PC-9 (cell line): ENCODE data around the gene PDP2. TPM values are rescaled to one million over a fixed set of nuclear protein-coding genes. Genes with fewer than 3 reads are reported as not detected.
A peak's percentile ranks its signal among the peaks of the same experiment; 100 is the strongest.

ENCODE experiments used
- BruUV-seq: library from RNA; stranded (reverse); fragments of 400-500 nt; replicated peaks from 2 replicates; lab custom pipeline; 2021; lab: Mats Ljungman, UMichigan
- CTCF ChIA-PET: fragments of 300-600 bp; sonication (Branson Sonifier 250); formaldehyde crosslinking; loops from one replicate; lab custom pipeline; 2022; ENCODE audit warnings: antibody characterized with exemption; lab: Charles Lee
- POLR2A ChIA-PET: fragments of 300-600 bp; sonication (Branson Sonifier 250); formaldehyde crosslinking; loops from one replicate; lab custom pipeline; 2022; ENCODE audit warnings: antibody characterized with exemption; ENCODE audit not compliant: unreplicated experiment; lab: Charles Lee
- DNase-seq, 2 experiments: peaks; one replicate each; pipeline versions ENCODE4 v3.0.0 to v3.0.0-alpha.2; 2015 to 2022; ENCODE audit warnings: mixed read lengths in 1 of 2
- H2AFZ ChIP-seq: fragments of 200-600 bp; sonication (generic); 2 replicates; pipeline ENCODE4 v1.8.1; 2017; ENCODE audit warnings: antibody characterized with exemption
- H3F3A ChIP-seq: fragments of 200-600 bp; sonication (generic); 2 replicates; pipeline ENCODE4 v1.8.1; 2017; ENCODE audit warnings: antibody characterized with exemption, mild to moderate bottlenecking, low read depth; ENCODE audit not compliant: insufficient read depth
- H3K27ac ChIP-seq: fragments of 200-600 bp; sonication (generic); 2 replicates; pipeline ENCODE4 v1.6.1; 2016; ENCODE audit warnings: mixed run types
- H3K27me3 ChIP-seq: fragments of 200-600 bp; sonication (generic); 2 replicates; pipeline ENCODE4 v1.6.1; 2016; ENCODE audit warnings: low read depth, mixed run types; ENCODE audit not compliant: insufficient read depth
- H3K36me3 ChIP-seq: fragments of 200-600 bp; sonication (generic); 2 replicates; pipeline ENCODE4 v1.6.1; 2016; ENCODE audit warnings: low read depth, mixed run types
- H3K4me1 ChIP-seq: fragments of 200-600 bp; sonication (generic); replicated peaks from 2 replicates; pipeline ENCODE4 v1.6.1; 2016; ENCODE audit warnings: mixed run types; ENCODE audit not compliant: insufficient read depth
- H3K4me2 ChIP-seq: fragments of 200-600 bp; sonication (generic); 2 replicates; pipeline ENCODE4 v1.6.1; 2017; ENCODE audit warnings: mixed run types
- H3K4me3 ChIP-seq: fragments of 200-600 bp; sonication (generic); 2 replicates; pipeline ENCODE4 v1.6.1; 2016; ENCODE audit warnings: mixed run types
- H3K79me2 ChIP-seq: fragments of 200-600 bp; sonication (generic); 2 replicates; pipeline ENCODE4 v1.6.1; 2017; ENCODE audit warnings: low read depth, mixed run types
- H3K9me2 ChIP-seq: fragments of 200-600 bp; sonication (generic); 2 replicates; pipeline ENCODE4 v1.8.1; 2017; ENCODE audit warnings: mild to moderate bottlenecking; ENCODE audit not compliant: insufficient read depth
- H3K9me3 ChIP-seq: fragments of 200-600 bp; sonication (generic); 2 replicates; pipeline ENCODE4 v1.8.1; 2016; ENCODE audit warnings: low read depth; ENCODE audit not compliant: insufficient read depth
- H4K20me1 ChIP-seq: fragments of 200-600 bp; sonication (generic); 2 replicates; pipeline ENCODE4 v1.8.1; 2017; ENCODE audit not compliant: insufficient read depth
- EZH2 ChIP-seq: fragments of 200-600 bp; sonication (generic); IDR thresholded peaks from 2 replicates; pipeline ENCODE4 v1.8.0; 2017; ENCODE audit warnings: antibody characterized with exemption, low read depth
- intact Hi-C: fragments of 100-400 bp; cut with micrococcal nuclease; formaldehyde crosslinking; loops from one replicate; pipeline ENCODE4 v1.10.0; 2022; ENCODE audit not compliant: unreplicated experiment
- total RNA-seq: library from RNA; stranded (reverse); gene quantifications from 2 replicates; pipeline ENCODE4 v1.2.3, GENCODE V29; 2021
- TF ChIP-seq, protein P1 (sequence below): fragments of 200-600 bp; sonication (generic); conservative IDR thresholded peaks from 2 replicates; pipeline ENCODE4 v1.6.1; 2017; ENCODE audit warnings: mixed run types, antibody characterized with exemption, mild to moderate bottlenecking, moderate library complexity

Gene PDP2
- total RNA-seq, 1 experiment from 2014 or later, result 21.6 TPM

DNA sequence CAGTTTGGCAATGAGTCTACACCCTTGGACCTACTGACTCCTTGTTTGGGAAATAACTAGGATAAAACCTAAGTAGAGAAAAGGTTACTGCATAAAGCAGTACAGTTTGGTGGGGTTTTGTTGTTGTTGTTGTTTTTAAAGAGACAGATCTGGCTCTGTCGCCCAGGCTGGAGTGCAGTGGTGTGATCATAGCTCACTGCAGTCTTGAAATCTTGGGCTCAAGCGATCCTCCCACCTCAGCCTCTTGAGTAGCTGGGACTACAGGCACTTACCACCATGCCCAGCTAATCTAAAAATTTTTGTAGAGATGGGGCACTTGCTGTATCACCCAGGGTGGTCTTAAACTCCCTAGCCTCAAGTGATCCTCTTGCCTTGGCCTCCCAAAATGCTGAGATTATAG is 1.2 kb downstream of the PDP2 start:
- H3K4me2 ChIP-seq, result peak overlapping the region; percentile 91
- no peak overlapping the region for H3K27ac ChIP-seq
- no peaks in the 10 kb centered on the region for H3K9me3 ChIP-seq
- DNase-seq, result no peak
- peaks cover 10% of the 10 kb centered on the region; the same call in 1 of the 2 replicates for H3F3A ChIP-seq
- H2AFZ ChIP-seq, result no peak overlapping the region
- H3K79me2 ChIP-seq, result peaks cover 18% of the 10 kb centered on the region
- POLR2A ChIA-PET, result no interaction called here
- H3K36me3 ChIP-seq, result peaks cover 17% of the 10 kb centered on the region; the same call in 1 of the 2 replicates
- no TSS peak for BruUV-seq
- 0 out of 2 replicates have a peak, but pooled peaks cover 3% of the 10 kb centered on the region for H4K20me1 ChIP-seq
- no peak for TF ChIP-seq EZH2
- TF ChIP-seq, protein P1, sequence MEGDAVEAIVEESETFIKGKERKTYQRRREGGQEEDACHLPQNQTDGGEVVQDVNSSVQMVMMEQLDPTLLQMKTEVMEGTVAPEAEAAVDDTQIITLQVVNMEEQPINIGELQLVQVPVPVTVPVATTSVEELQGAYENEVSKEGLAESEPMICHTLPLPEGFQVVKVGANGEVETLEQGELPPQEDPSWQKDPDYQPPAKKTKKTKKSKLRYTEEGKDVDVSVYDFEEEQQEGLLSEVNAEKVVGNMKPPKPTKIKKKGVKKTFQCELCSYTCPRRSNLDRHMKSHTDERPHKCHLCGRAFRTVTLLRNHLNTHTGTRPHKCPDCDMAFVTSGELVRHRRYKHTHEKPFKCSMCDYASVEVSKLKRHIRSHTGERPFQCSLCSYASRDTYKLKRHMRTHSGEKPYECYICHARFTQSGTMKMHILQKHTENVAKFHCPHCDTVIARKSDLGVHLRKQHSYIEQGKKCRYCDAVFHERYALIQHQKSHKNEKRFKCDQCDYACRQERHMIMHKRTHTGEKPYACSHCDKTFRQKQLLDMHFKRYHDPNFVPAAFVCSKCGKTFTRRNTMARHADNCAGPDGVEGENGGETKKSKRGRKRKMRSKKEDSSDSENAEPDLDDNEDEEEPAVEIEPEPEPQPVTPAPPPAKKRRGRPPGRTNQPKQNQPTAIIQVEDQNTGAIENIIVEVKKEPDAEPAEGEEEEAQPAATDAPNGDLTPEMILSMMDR, result no peak
- peaks cover 22% of the 10 kb centered on the region for H3K4me1 ChIP-seq
- peak overlapping the region; percentile 99; the same call in 1 of the 2 replicates for H3K4me3 ChIP-seq
- intact Hi-C loops, result loop anchor here (5.0 kb wide), 1 partner anchor 219 kb away; no protein-coding TSS in a partner anchor
- no peaks in the 10 kb centered on the region for H3K27me3 ChIP-seq
- CTCF ChIA-PET, result interaction anchor here (0.6 to 0.7 kb wide), 2 partner anchors 9 to 14 kb away, joined by 3 to 5 read pairs; no protein-coding TSS in a partner anchor
- no peaks in the 10 kb centered on the region for H3K9me2 ChIP-seq

DNA sequence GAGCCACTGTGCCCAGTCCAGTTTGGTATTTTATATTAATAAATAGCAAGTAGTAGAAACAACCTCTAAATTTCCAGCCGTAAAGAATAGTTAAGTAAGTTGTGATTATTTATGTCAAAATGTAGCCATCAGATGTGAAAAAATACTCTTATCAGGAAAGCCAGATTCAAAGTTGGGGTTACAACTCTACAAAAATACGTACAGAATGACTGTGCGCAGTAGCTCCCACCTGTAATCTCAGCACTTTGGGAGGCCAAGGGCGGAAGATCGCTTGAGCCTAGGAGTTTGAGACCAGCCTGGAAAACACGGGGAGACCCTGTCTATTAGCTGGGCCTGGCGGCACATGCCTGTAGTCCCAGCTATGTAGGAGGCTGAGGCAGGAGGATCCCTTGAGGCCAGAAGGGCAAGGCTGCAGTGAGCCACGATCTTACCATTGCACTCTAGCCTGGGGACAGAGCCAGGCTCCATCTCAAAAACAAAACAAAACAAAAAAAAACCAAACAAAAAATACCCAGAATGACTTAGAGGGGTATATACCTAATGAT is 1.7 kb downstream of the PDP2 start:
- Histone ChIP-seq H2AFZ (no peak overlapping the region), H3K79me2 (peaks cover 18% of the 10 kb centered on the region), H3K9me2 (no peaks in the 10 kb centered on the region), H3K4me1 (peaks cover 26% of the 10 kb centered on the region), H4K20me1 (0 out of 2 replicates have a peak, but pooled peaks cover 4% of the 10 kb centered on the region), H3K4me2 (peak overlapping the region; percentile 91), H3K9me3 (no peaks in the 10 kb centered on the region), H3K27me3 (no peaks in the 10 kb centered on the region), H3K4me3 (no peak overlapping the region), H3F3A (peaks cover 15% of the 10 kb centered on the region; the same call in 1 of the 2 replicates), H3K27ac (no peak overlapping the region), H3K36me3 (peaks cover 17% of the 10 kb centered on the region; the same call in 1 of the 2 replicates)
- ChIA-PET CTCF (interaction anchor here (0.6 to 0.7 kb wide), 4 partner anchors 9 to 310 kb away, joined by 3 to 5 read pairs (median 3); partner anchors contain the start of gene CES3), POLR2A (no interaction called here)
- TF ChIP-seq, protein P1, result no peak
- TF ChIP-seq EZH2, result no peak
- intact Hi-C loops, result loop anchor here (5.0 kb wide), 1 partner anchor 220 kb away; no protein-coding TSS in a partner anchor
- TSS peak; percentile 49 for BruUV-seq
- no peak for DNase-seq

DNA sequence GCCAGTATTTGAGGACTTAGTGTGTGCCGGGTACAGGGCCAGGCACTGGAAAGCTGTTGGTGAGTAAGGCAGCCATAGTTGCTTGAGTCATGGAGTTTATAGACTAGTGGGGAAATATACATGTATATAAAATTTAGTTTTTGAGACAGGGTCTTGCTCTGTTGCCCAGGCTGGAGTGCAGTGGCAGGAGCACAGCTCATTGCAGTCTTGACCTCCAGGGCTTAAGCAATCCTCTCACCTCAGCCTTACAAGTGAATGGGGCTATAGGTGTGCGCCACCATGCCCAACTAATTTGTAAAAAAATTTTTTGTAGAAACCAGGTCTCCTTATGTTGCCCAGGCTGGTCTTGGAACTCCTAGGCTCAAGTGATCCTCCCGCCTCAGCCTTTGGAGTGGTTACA is 2.4 kb downstream of the PDP2 start:
- TF ChIP-seq, protein P1, result no peak
- TF ChIP-seq EZH2, result no peak
- Histone ChIP-seq H3K27me3 (no peaks in the 10 kb centered on the region), H2AFZ (no peak overlapping the region), H3K4me1 (peaks cover 26% of the 10 kb centered on the region), H3K9me2 (no peaks in the 10 kb centered on the region), H3K79me2 (peaks cover 18% of the 10 kb centered on the region), H3K36me3 (peaks cover 17% of the 10 kb centered on the region; the same call in 1 of the 2 replicates), H3K4me3 (no peak overlapping the region), H3K27ac (no peak overlapping the region), H3K9me3 (no peaks in the 10 kb centered on the region), H3F3A (peaks cover 20% of the 10 kb centered on the region; the same call in 1 of the 2 replicates), H3K4me2 (no peak overlapping the region), H4K20me1 (0 out of 2 replicates have a peak, but pooled peaks cover 4% of the 10 kb centered on the region)
- ChIA-PET POLR2A (no interaction called here), CTCF (interaction anchor here (0.6 kb wide), 2 partner anchors 112 to 310 kb away, joined by 3 to 6 read pairs; no protein-coding TSS in a partner anchor)
- no TSS peak for BruUV-seq
- no peak for DNase-seq
- intact Hi-C loops, result loop anchor here (5.0 kb wide), 1 partner anchor 220 kb away; no protein-coding TSS in a partner anchor
